GM21786 (cell line): ENCODE results near the gene LTBP1.

Experiments
- ATAC-seq: cut with Tn5 transposase; IDR thresholded peaks from one replicate; pipeline ENCODE4 v1.9.1; 2021; ENCODE audit not compliant: unreplicated experiment

Gene LTBP1

GRCh38 chr2:33002863-33003262 is 56.1 kb downstream of the LTBP1 start:
- ATAC-seq: no peak

GRCh38 chr2:33005057-33005456 is 58.3 kb downstream of the LTBP1 start:
- no peak for ATAC-seq

- ATAC-seq: no peak
Observed at GRCh38 chr2:33008716-33009115, 62.0 kb downstream of the LTBP1 start.

- ATAC-seq: no peak
Observed at GRCh38 chr2:33009249-33009648, 62.5 kb downstream of the LTBP1 start.

GRCh38 chr2:33011373-33011772 is 64.6 kb downstream of the LTBP1 start:
- ATAC-seq: no peak

- no peak for ATAC-seq
Observed at GRCh38 chr2:33011941-33012340, 65.2 kb downstream of the LTBP1 start.

- ATAC-seq: no peak
Observed at GRCh38 chr2:33013684-33014110, 66.9 kb downstream of the LTBP1 start.

GRCh38 chr2:33014268-33014667 is 67.5 kb downstream of the LTBP1 start:
- ATAC-seq: no peak

- ATAC-seq: no peak
Observed at GRCh38 chr2:33015421-33016142, 68.8 kb downstream of the LTBP1 start.

- no peak for ATAC-seq
Observed at GRCh38 chr2:33018271-33018670, 71.5 kb downstream of the LTBP1 start.

- no peak for ATAC-seq
Observed at GRCh38 chr2:33019796-33020195, 73.0 kb downstream of the LTBP1 start.

- no peak for ATAC-seq
Observed at GRCh38 chr2:33020883-33021282, 74.1 kb downstream of the LTBP1 start.

- no peak for ATAC-seq
Observed at GRCh38 chr2:33021542-33022227, 74.9 kb downstream of the LTBP1 start.

GRCh38 chr2:33022395-33022985 is 75.7 kb downstream of the LTBP1 start:
- no peak for ATAC-seq

GRCh38 chr2:33022989-33023727 is 76.4 kb downstream of the LTBP1 start:
- ATAC-seq: no peak

GRCh38 chr2:33023728-33024500 is 77.2 kb downstream of the LTBP1 start:
- ATAC-seq: no peak

- no peak for ATAC-seq
Observed at GRCh38 chr2:33024758-33025157, 78.0 kb downstream of the LTBP1 start.

- no peak for ATAC-seq
Observed at GRCh38 chr2:33029459-33029858, 82.7 kb downstream of the LTBP1 start.

GRCh38 chr2:33029926-33030325 is 83.2 kb downstream of the LTBP1 start:
- no peak for ATAC-seq

- ATAC-seq: no peak
Observed at GRCh38 chr2:33030326-33030725, 83.6 kb downstream of the LTBP1 start.

- ATAC-seq: no peak
Observed at GRCh38 chr2:33032245-33032644, 85.5 kb downstream of the LTBP1 start.
